ENCODE measurements around the gene DCAF4L1. TPM values are rescaled to one million over a fixed set of nuclear protein-coding genes. Genes with fewer than 3 reads are reported as not detected.

DCAF4L1 gene
- total RNA-seq, 4 donors from 2014 or later = 0.30 to 0.35 TPM; not detected in 2

- TF ChIP-seq POLR2A (IDR thresholded peaks at IDR 0.05) (no peak), CTCF (IDR thresholded peaks at IDR 0.05) (no peak)
- no peak for DNase-seq
- Histone ChIP-seq H3K9me3 (no peaks in the 10 kb centered on the region), H3K27ac (no peak overlapping the region), H3K4me3 (no peak overlapping the region), H3K27me3 (no peaks in the 10 kb centered on the region), H3K4me1 (no peaks in the 10 kb centered on the region), H3K36me3 (no peaks in the 10 kb centered on the region)
- intact Hi-C loops (cut with DNase I; ENCODE audit: low total_unique reads) = no loop called here
Measured at GRCh38 chr4:42008011-42008786, 26.6 kb downstream of the DCAF4L1 start.

- Histone ChIP-seq H3K36me3 (no peaks in the 10 kb centered on the region), H3K4me3 (no peak overlapping the region), H3K27ac (no peak overlapping the region), H3K27me3 (no peaks in the 10 kb centered on the region), H3K9me3 (no peaks in the 10 kb centered on the region), H3K4me1 (no peaks in the 10 kb centered on the region)
- intact Hi-C loops (cut with DNase I; ENCODE audit: low total_unique reads) = no loop called here
- TF ChIP-seq POLR2A (IDR thresholded peaks at IDR 0.05) = no peak
- TF ChIP-seq CTCF (IDR thresholded peaks at IDR 0.05) = no peak
- DNase-seq = no peak
Measured at GRCh38 chr4:42015438-42015837, 33.9 kb downstream of the DCAF4L1 start.

GRCh38 chr4:42018451-42018850 is 36.9 kb downstream of the DCAF4L1 start:
- DNase-seq = no peak
- Histone ChIP-seq H3K9me3 (no peaks in the 10 kb centered on the region), H3K27me3 (no peaks in the 10 kb centered on the region), H3K4me3 (no peak overlapping the region), H3K36me3 (no peaks in the 10 kb centered on the region), H3K27ac (no peak overlapping the region), H3K4me1 (no peaks in the 10 kb centered on the region)
- TF ChIP-seq CTCF (IDR thresholded peaks at IDR 0.05) (no peak), POLR2A (IDR thresholded peaks at IDR 0.05) (no peak)
- intact Hi-C loops (cut with DNase I; ENCODE audit: low total_unique reads) = no loop called here

Other genes with a start within 250 kb of the DCAF4L1 start
- not detected for gene PHOX2B, start 233.0 kb upstream of the DCAF4L1 start, total RNA-seq
- 10 to 100 TPM; 30.9 to 61.1 (median 47.8) TPM for gene TMEM33, start 46.3 kb upstream of the DCAF4L1 start, total RNA-seq
- 100 to 1,000 TPM in 2 of 4 donors, 10 to 100 TPM in 2; 37.9 to 219 (median 88.1) TPM for gene SLC30A9, start 8.8 kb downstream of the DCAF4L1 start, total RNA-seq
- gene BEND4, start 170.9 kb downstream of the DCAF4L1 start, total RNA-seq = 10 to 100 TPM in 1 of 4 donors, 1 to 10 TPM in 1, under 1 TPM in 2; 0.14 to 13.8 (median 0.65) TPM